AG10803 (cell line): ENCODE results near the gene CDK17.

Experiments used
- DNase-seq: peaks from one replicate; pipeline ENCODE4 v3.0.0; 2010; ENCODE audit warnings: low read depth
- H3K4me3 ChIP-seq: 2 replicates; pipeline ENCODE4 v1.5.1; 2011; ENCODE audit warnings: mild to moderate bottlenecking, low read length, control low read depth
- CTCF ChIP-seq: conservative IDR thresholded peaks from 2 replicates; pipeline ENCODE4 v1.5.1; 2011; ENCODE audit warnings: mild to moderate bottlenecking, low read length, control low read depth, inconsistent platforms

CDK17 gene

GRCh38 chr12:96366381-96366654 is 33.9 kb downstream of the CDK17 start:
- no peak overlapping the region for H3K4me3 ChIP-seq
- DNase-seq = no peak
- TF ChIP-seq CTCF = no peak

- no peak overlapping the region for H3K4me3 ChIP-seq
- no peak for TF ChIP-seq CTCF
- DNase-seq = peak; percentile 46
Observed at GRCh38 chr12:96365604-96366380, 34.4 kb downstream of the CDK17 start.

- no peak overlapping the region for H3K4me3 ChIP-seq
- DNase-seq = no peak
- TF ChIP-seq CTCF = no peak
Observed at GRCh38 chr12:96364092-96364700, 36.0 kb downstream of the CDK17 start.

GRCh38 chr12:96361074-96361473 is 39.2 kb downstream of the CDK17 start:
- DNase-seq = no peak
- no peak for TF ChIP-seq CTCF
- H3K4me3 ChIP-seq = no peak overlapping the region

GRCh38 chr12:96360550-96360949 is 39.7 kb downstream of the CDK17 start:
- DNase-seq = no peak
- no peak overlapping the region for H3K4me3 ChIP-seq
- TF ChIP-seq CTCF = no peak

GRCh38 chr12:96359328-96359727 is 40.9 kb downstream of the CDK17 start:
- DNase-seq = no peak
- no peak for TF ChIP-seq CTCF
- H3K4me3 ChIP-seq = no peak overlapping the region

- TF ChIP-seq CTCF = no peak
- no peak for DNase-seq
- no peak overlapping the region for H3K4me3 ChIP-seq
Observed at GRCh38 chr12:96356831-96357230, 43.4 kb downstream of the CDK17 start.
